Measurements from ENCODE around the gene HEBP1.
"Not testable (repeated sequence)": the region's sequence is repeated elsewhere in the genome, so short reads cannot be mapped to it uniquely, and the experiment has no call there.

Gene HEBP1

DNA sequence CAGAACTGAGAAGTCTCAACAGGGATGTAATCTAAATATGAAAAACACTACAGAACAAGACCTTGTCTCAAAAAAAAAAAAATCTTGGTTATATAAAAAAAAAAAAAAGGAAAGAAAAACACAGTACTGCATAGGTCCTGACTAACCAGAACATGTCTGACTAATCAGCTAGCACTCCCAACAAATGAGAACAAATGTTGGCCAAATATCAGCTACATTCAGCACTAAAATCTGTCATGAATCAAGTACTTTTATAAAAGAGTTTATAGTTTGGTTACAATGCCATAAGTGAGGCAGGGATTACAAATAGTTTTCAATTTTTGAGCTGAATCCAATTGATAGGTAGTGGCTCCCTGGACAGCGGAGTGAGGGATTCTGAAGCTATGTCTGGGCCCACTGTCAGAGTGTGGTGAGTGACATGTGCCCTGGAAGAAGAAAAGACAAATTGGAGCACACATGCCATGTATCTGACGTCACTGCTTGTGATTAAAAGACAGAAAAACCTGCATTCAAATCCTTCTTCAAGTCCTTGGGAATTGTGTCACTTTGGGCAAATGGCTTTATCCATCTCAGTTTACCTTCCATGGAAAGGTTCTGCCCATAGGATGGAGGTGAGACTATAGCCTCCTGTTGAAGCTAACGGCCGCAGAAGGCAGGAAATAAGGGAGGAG lies 38.6 kb upstream of the HEBP1 start:
- Histone ChIP-seq H3K27ac (ENCODE audit: low read length) (no peak overlapping the region), H3K36me3 (ENCODE audit: control insufficient read depth, insufficient read depth, low read length) (no peaks in the 10 kb centered on the region), H3K27me3 (ENCODE audit: control insufficient read depth, insufficient read depth, low read length) (no peaks in the 10 kb centered on the region), H3K4me3 (ENCODE audit: low read length) (no peak overlapping the region), H3K9me3 (ENCODE audit: control insufficient read depth, insufficient read depth, low read length) (no peaks in the 10 kb centered on the region), H3K4me1 (ENCODE audit: control insufficient read depth, insufficient read depth, low read length) (no peaks in the 10 kb centered on the region)
- no CpG with 5 or more reads among the region's 4 CpGs for WGBS (ENCODE audit: insufficient coverage, insufficient read length)
- DNase-seq (ENCODE audit: low read depth, low spot score) = no peak

DNA sequence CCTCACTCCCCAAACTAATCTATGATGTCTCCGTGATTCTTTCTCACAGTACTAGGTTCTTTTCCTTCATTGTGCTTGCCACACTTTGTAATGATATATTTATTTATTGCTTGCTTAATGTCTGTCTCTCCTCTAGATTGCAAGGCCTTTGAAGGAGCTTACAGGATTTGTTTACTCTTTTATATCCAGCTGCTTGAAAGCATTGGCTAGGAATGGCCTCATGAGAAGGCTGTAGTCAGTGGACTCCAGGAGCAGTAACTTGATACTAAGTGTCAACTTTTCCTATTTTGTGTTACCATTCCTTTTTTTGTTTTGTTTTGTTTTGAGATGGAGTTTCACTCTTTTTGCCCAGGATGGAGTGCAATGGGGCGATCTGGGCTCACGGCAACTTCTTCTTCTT lies 36.8 kb upstream of the HEBP1 start:
- Histone ChIP-seq H3K9me3 (ENCODE audit: control insufficient read depth, insufficient read depth, low read length) (no peaks in the 10 kb centered on the region), H3K27ac (ENCODE audit: low read length) (no peak overlapping the region), H3K36me3 (ENCODE audit: control insufficient read depth, insufficient read depth, low read length) (no peaks in the 10 kb centered on the region), H3K4me1 (ENCODE audit: control insufficient read depth, insufficient read depth, low read length) (no peaks in the 10 kb centered on the region), H3K4me3 (ENCODE audit: low read length) (no peak overlapping the region), H3K27me3 (ENCODE audit: control insufficient read depth, insufficient read depth, low read length) (no peaks in the 10 kb centered on the region)
- DNase-seq (ENCODE audit: low read depth, low spot score) = no peak
- WGBS (ENCODE audit: insufficient coverage, insufficient read length) = no CpG with 5 or more reads among the region's 3 CpGs

DNA sequence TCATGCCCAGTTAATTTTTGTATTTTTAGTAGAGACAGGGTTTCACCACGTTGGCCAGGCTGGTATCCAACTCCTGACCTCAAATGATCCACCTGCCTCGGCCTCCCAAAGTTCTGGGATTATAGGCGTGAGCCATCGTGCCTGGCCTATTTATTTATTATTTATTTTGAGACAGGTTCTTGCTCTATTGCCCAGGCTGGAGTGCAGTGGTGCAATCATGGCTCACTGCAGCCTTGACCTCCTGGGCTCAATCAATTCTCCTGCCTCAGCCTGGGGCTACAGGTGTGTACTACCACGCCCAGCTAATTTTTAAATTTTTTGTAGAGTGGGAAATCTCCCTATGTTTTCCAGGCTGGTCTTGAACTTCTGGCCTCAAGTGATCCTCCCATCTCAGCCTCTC lies 35.3 kb upstream of the HEBP1 start:
- H3K4me1 ChIP-seq (ENCODE audit: control insufficient read depth, insufficient read depth, low read length); H3K36me3 ChIP-seq (ENCODE audit: control insufficient read depth, insufficient read depth, low read length); H3K27ac ChIP-seq (ENCODE audit: low read length); H3K27me3 ChIP-seq (ENCODE audit: control insufficient read depth, insufficient read depth, low read length); H3K9me3 ChIP-seq (ENCODE audit: control insufficient read depth, insufficient read depth, low read length); H3K4me3 ChIP-seq (ENCODE audit: low read length); DNase-seq (ENCODE audit: low read depth, low spot score): not testable (repeated sequence)
- WGBS (ENCODE audit: insufficient coverage, insufficient read length) = no CpG with 5 or more reads among the region's 5 CpGs

DNA sequence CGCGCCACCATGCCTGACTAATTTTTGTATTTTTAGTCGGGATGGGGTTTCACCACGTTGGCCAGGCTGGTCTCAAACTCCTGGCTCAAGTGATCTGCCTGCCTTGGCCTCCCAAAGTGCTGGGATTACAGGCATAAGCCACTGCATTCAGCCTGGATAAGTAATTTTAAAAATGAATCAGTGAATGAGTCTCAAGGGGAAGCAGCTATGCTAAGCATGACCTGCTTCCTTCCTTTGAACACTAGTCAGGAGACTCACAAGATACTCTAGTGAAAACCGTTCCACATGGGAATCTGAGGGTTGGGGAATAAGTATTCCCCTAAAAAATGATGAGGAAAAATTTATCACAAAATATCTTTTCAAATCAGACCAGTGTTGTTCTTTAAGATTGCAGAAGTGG lies 33.4 kb upstream of the HEBP1 start:
- no peak overlapping the region for H3K27ac ChIP-seq (ENCODE audit: low read length)
- WGBS (ENCODE audit: insufficient coverage, insufficient read length) = no CpG with 5 or more reads among the region's 5 CpGs
- no peak for DNase-seq (ENCODE audit: low read depth, low spot score)

DNA sequence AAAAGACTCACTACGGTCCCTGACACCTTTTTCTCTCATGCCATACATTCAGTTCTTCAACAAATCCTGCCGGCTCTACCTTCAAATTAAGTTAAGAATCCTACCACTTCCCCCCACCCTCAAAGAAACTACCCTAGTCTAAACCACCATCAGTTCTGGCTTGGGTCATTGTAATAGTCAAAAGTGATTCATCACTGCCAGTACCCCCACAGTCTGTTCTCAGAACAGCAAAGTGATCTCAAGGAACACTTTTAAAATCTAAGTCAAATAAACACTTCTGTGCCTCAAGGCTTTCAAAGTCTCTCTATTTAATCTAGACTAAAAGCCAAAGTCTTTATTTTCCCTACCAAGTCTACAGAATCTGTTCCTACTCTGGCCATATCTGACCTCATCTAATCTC lies 32.1 kb upstream of the HEBP1 start:
- peaks cover 3% of the 10 kb centered on the region; the same call in 1 of the 2 replicates for H3K4me1 ChIP-seq (ENCODE audit: control insufficient read depth, insufficient read depth, low read length)
- peaks cover 1% of the 10 kb centered on the region; the same call in 1 of the 2 replicates for H3K27me3 ChIP-seq (ENCODE audit: control insufficient read depth, insufficient read depth, low read length)
- H3K27ac ChIP-seq (ENCODE audit: low read length) = no peak overlapping the region
- DNase-seq (ENCODE audit: low read depth, low spot score) = no peak
- no peak overlapping the region for H3K4me3 ChIP-seq (ENCODE audit: low read length)
- WGBS (ENCODE audit: insufficient coverage, insufficient read length) = no CpG with 5 or more reads among the region's 2 CpGs
- no peaks in the 10 kb centered on the region for H3K9me3 ChIP-seq (ENCODE audit: control insufficient read depth, insufficient read depth, low read length)
- H3K36me3 ChIP-seq (ENCODE audit: control insufficient read depth, insufficient read depth, low read length) = no peaks in the 10 kb centered on the region

More for the DNA sequence above, 33.4 kb upstream of the HEBP1 start:
- Histone ChIP-seq H3K9me3 (ENCODE audit: control insufficient read depth, insufficient read depth, low read length) (no peaks in the 10 kb centered on the region), H3K27me3 (ENCODE audit: control insufficient read depth, insufficient read depth, low read length) (peaks cover 1% of the 10 kb centered on the region; the same call in 1 of the 2 replicates), H3K4me3 (ENCODE audit: low read length) (no peak overlapping the region), H3K36me3 (ENCODE audit: control insufficient read depth, insufficient read depth, low read length) (no peaks in the 10 kb centered on the region), H3K4me1 (ENCODE audit: control insufficient read depth, insufficient read depth, low read length) (peaks cover 3% of the 10 kb centered on the region; the same call in 1 of the 2 replicates)

DNA sequence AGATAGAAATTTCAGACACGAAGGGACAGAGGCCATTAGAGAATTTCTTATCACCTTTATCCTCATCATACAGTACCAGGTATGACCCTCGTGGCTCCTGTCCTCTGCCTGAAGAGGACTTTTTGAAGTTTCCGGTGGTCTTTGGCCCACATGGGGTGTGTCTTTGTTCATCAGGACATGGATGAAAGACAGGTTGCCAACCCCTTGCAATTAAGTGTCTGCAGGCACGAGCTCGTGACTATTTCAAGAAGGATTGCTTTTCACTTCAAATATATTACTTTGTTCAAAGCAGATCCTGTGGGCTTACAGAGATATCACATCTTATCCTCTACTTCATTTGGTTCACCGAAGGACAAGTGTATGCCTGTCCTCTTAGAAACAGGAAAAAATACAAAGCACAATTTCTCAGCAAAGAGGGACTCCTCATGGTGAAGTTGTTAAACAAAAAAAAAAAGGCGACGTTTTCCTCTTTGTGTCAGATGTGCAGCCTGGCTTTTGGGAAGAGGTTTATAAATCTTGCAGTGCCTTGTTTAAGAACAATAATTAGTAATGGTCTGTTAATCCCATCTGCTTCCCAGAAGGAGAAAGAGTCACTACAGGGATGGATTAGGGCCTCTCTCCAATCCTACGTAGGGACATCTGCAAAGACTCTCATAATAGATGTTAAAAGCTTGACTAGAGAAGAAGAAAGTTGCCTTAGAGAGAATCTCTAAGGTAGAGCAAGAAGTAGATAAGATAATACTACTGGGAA lies 30.7 kb upstream of the HEBP1 start:
- no peaks in the 10 kb centered on the region for H3K9me3 ChIP-seq (ENCODE audit: control insufficient read depth, insufficient read depth, low read length)
- H3K27ac ChIP-seq (ENCODE audit: low read length) = no peak overlapping the region
- WGBS (ENCODE audit: insufficient coverage, insufficient read length) = no CpG with 5 or more reads among the region's 9 CpGs
- no peaks in the 10 kb centered on the region for H3K36me3 ChIP-seq (ENCODE audit: control insufficient read depth, insufficient read depth, low read length)
- no peak overlapping the region for H3K4me3 ChIP-seq (ENCODE audit: low read length)
- H3K27me3 ChIP-seq (ENCODE audit: control insufficient read depth, insufficient read depth, low read length) = peaks cover 1% of the 10 kb centered on the region; the same call in 1 of the 2 replicates
- H3K4me1 ChIP-seq (ENCODE audit: control insufficient read depth, insufficient read depth, low read length) = peaks cover 3% of the 10 kb centered on the region; the same call in 1 of the 2 replicates
- no peak for DNase-seq (ENCODE audit: low read depth, low spot score)

DNA sequence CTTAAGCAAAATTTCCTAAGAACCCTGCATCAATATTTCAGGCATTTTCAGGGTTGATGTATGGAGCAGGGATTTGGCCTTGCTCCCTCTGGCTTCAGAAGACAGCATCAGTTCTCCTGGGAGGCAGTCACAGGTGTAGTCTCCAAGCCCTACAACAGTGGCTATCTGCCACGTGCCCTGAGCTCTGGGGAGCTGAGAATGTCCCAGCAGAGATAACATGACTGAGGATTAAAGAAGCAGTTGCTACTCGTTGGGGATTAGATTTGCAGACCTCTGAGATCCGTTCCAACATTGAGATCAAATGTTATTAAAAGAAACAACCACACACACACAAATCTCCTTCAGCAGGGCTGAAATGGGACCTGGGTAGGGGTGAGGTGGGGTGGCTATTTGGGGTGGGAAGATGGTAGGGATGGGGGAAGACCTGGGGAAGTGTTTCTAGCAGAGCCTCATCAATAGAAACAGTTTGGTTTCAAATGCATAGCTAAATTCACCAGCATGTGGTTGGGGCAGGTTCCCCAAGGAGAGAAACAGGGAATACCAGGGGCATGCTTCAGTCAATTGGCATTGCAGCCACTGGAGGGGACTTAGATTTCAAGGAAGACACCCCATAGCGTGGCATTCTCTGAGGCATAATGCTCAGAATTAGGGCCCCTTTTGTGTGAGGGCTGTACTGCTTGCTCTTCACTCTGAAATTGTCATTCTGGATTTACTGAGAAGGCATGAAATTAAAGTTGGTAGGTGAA lies 28.9 kb upstream of the HEBP1 start:
- Histone ChIP-seq H3K27me3 (ENCODE audit: control insufficient read depth, insufficient read depth, low read length) (peaks cover 1% of the 10 kb centered on the region; the same call in 1 of the 2 replicates), H3K4me3 (ENCODE audit: low read length) (no peak overlapping the region), H3K4me1 (ENCODE audit: control insufficient read depth, insufficient read depth, low read length) (peaks cover 3% of the 10 kb centered on the region; the same call in 1 of the 2 replicates), H3K9me3 (ENCODE audit: control insufficient read depth, insufficient read depth, low read length) (no peaks in the 10 kb centered on the region), H3K27ac (ENCODE audit: low read length) (no peak overlapping the region), H3K36me3 (ENCODE audit: control insufficient read depth, insufficient read depth, low read length) (no peaks in the 10 kb centered on the region)
- WGBS (ENCODE audit: insufficient coverage, insufficient read length) = no CpG with 5 or more reads among the region's 4 CpGs
- DNase-seq (ENCODE audit: low read depth, low spot score) = no peak

DNA sequence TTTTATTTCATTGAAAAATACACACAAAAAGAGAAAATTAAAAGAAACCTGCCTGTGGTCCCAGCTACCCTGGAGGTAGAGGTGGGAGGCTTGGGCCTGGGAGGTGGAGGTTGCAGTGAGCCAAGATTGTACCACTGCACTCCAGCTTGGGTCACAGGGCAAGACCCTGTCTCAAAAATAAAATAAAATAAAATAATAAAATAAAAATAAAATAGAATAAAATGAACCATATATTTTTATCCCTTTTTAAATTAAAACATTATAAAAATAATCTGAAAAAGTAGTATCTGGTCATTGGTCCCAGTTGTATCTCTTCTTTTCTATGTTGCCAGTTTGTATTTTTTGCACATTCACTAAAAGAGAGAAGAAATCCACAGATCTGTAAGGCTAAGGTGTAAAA lies 27.4 kb upstream of the HEBP1 start:
- Histone ChIP-seq H3K27ac (ENCODE audit: low read length) (no peak overlapping the region), H3K36me3 (ENCODE audit: control insufficient read depth, insufficient read depth, low read length) (no peaks in the 10 kb centered on the region), H3K27me3 (ENCODE audit: control insufficient read depth, insufficient read depth, low read length) (peaks cover 1% of the 10 kb centered on the region; the same call in 1 of the 2 replicates), H3K4me3 (ENCODE audit: low read length) (no peak overlapping the region), H3K9me3 (ENCODE audit: control insufficient read depth, insufficient read depth, low read length) (no peaks in the 10 kb centered on the region), H3K4me1 (ENCODE audit: control insufficient read depth, insufficient read depth, low read length) (peaks cover 3% of the 10 kb centered on the region; the same call in 1 of the 2 replicates)
- DNase-seq (ENCODE audit: low read depth, low spot score) = no peak

DNA sequence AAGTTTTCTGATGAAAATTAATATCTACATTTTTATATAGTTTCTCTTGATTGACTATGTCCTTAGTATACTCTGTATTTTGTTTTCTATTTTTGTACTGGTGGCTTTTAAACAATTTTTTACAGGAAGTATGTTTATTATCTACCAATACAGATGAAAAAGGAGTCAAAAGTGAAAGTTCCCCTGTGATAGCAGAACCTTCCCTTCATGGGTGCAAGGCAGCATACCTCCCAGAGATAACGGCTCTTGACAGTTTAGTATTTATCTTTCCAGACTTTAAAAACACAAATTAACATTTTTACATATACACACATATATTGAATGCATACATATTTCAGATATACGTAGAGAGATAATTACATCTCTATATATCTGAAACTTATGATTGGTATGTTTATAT lies 27.0 kb upstream of the HEBP1 start:
- H3K36me3 ChIP-seq (ENCODE audit: control insufficient read depth, insufficient read depth, low read length) = no peaks in the 10 kb centered on the region
- H3K4me3 ChIP-seq (ENCODE audit: low read length) = no peak overlapping the region
- no peak for DNase-seq (ENCODE audit: low read depth, low spot score)
- H3K27me3 ChIP-seq (ENCODE audit: control insufficient read depth, insufficient read depth, low read length) = peaks cover 1% of the 10 kb centered on the region; the same call in 1 of the 2 replicates
- peaks cover 3% of the 10 kb centered on the region; the same call in 1 of the 2 replicates for H3K4me1 ChIP-seq (ENCODE audit: control insufficient read depth, insufficient read depth, low read length)
- H3K9me3 ChIP-seq (ENCODE audit: control insufficient read depth, insufficient read depth, low read length) = no peaks in the 10 kb centered on the region
- H3K27ac ChIP-seq (ENCODE audit: low read length) = no peak overlapping the region
- 100% methylated on average over 1 of the region's 2 CpGs for WGBS (ENCODE audit: insufficient coverage, insufficient read length)

DNA sequence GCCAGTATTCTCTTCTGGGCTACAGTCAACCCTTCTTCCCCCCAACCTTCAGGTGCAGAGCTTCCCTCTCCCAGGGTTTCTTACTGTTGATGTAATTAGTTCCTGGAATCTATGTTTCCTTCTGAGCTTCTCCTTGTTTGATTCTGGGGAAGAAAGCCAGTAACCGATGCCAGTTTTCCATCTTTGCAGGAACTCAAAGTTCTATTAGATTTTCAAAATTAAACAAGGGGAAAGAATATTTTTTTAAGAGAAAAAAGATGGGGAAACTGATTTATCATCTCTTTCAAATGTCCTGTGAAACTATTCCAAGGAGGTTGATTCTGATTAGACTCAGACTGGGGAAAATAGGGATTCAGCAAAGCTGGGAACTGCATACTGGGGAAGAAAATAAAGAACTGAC lies 26.2 kb upstream of the HEBP1 start:
- peaks cover 1% of the 10 kb centered on the region; the same call in 1 of the 2 replicates for H3K27me3 ChIP-seq (ENCODE audit: control insufficient read depth, insufficient read depth, low read length)
- H3K27ac ChIP-seq (ENCODE audit: low read length) = no peak overlapping the region
- WGBS (ENCODE audit: insufficient coverage, insufficient read length) = no CpG with 5 or more reads among the region's 1 CpG
- H3K36me3 ChIP-seq (ENCODE audit: control insufficient read depth, insufficient read depth, low read length) = no peaks in the 10 kb centered on the region
- no peak overlapping the region for H3K4me3 ChIP-seq (ENCODE audit: low read length)
- no peaks in the 10 kb centered on the region for H3K9me3 ChIP-seq (ENCODE audit: control insufficient read depth, insufficient read depth, low read length)
- DNase-seq (ENCODE audit: low read depth, low spot score) = no peak
- H3K4me1 ChIP-seq (ENCODE audit: control insufficient read depth, insufficient read depth, low read length) = peaks cover 3% of the 10 kb centered on the region; the same call in 1 of the 2 replicates
